Liver (tissue), 9 donors: ENCODE results near the gene TGFB1I1. TPM values are rescaled to one million over a fixed set of nuclear protein-coding genes. Genes with fewer than 3 reads are reported as not detected.
A peak's percentile ranks its signal among the peaks of the same experiment; 100 is the strongest.

Experiments used
- DNase-seq: peaks from one replicate; pipeline ENCODE4 v3.0.0-alpha.2; 2017; ENCODE audit warnings: low spot score
- H3K27ac ChIP-seq, 2 donors: one replicate each; pipeline ENCODE4 v1.7.0; 2013; ENCODE audit warnings: inconsistent platforms in 2 of 2, low read length in 2 of 2, control low read depth in 1 of 2, low read depth in 1 of 2, mild to moderate bottlenecking in 1 of 2
- H3K27me3 ChIP-seq, 4 donors: one replicate each; pipeline versions ENCODE4 v1.6.1 to v1.7.0; 2013; ENCODE audit warnings: low read length in 3 of 4, inconsistent platforms in 1 of 4, mild to moderate bottlenecking in 1 of 4, moderate library complexity in 1 of 4; ENCODE audit not compliant: control insufficient read depth in 4 of 4, insufficient read depth in 4 of 4
- H3K36me3 ChIP-seq, 4 donors: one replicate each; pipeline versions ENCODE4 v1.6.1 to v1.7.0; 2013; ENCODE audit warnings: low read length in 3 of 4, mild to moderate bottlenecking in 3 of 4, low read depth in 1 of 4, moderate library complexity in 1 of 4; ENCODE audit not compliant: control insufficient read depth in 4 of 4, insufficient read depth in 3 of 4
- H3K4me1 ChIP-seq, 4 donors: one replicate each; pipeline versions ENCODE4 v1.6.1 to v1.7.0; 2013; ENCODE audit warnings: low read length in 3 of 4, mild to moderate bottlenecking in 3 of 4, moderate library complexity in 1 of 4; ENCODE audit not compliant: control insufficient read depth in 4 of 4, insufficient read depth in 4 of 4
- H3K4me3 ChIP-seq, 3 donors: one replicate each; pipeline versions ENCODE4 v1.6.1 to v1.7.0; 2013; ENCODE audit warnings: low read length in 3 of 3, control low read depth in 1 of 3, low read depth in 1 of 3, mild to moderate bottlenecking in 1 of 3
- H3K9ac ChIP-seq, 2 donors: one replicate each; pipeline ENCODE4 v1.7.0; 2013; ENCODE audit warnings: low read length in 2 of 2, mild to moderate bottlenecking in 2 of 2, moderate library complexity in 2 of 2, control low read depth in 1 of 2, low read depth in 1 of 2
- H3K9me3 ChIP-seq, 4 donors: one replicate each; pipeline versions ENCODE4 v1.6.1 to v1.7.0; 2013; ENCODE audit warnings: low read length in 3 of 4; ENCODE audit not compliant: control insufficient read depth in 4 of 4
- FOXA1 ChIP-seq: IDR thresholded peaks from 2 replicates; pipeline ENCODE4 v1.6.1; 2016; ENCODE audit warnings: antibody characterized with exemption
- GABPA ChIP-seq, 2 donors: IDR thresholded peaks in 1 of 2; conservative IDR thresholded peaks in 1 of 2; 2 replicates each; pipeline ENCODE4 v1.6.1; 2016; ENCODE audit warnings: antibody characterized with exemption in 2 of 2, mild to moderate bottlenecking in 1 of 2, moderate library complexity in 1 of 2
- HNF4A ChIP-seq, 2 donors: conservative IDR thresholded peaks; 2 replicates each; pipeline ENCODE4 v1.6.1; 2016; ENCODE audit warnings: antibody characterized with exemption in 2 of 2, mild to moderate bottlenecking in 2 of 2
- HNF4G ChIP-seq: IDR thresholded peaks from 2 replicates; pipeline ENCODE4 v1.6.1; 2016; ENCODE audit warnings: antibody characterized with exemption
- NR2F2 ChIP-seq: IDR thresholded peaks from 2 replicates; pipeline ENCODE4 v1.6.1; 2016; ENCODE audit warnings: antibody characterized with exemption
- RAD21 ChIP-seq, 2 donors: IDR thresholded peaks; 2 replicates each; pipeline ENCODE4 v1.6.1; 2016; ENCODE audit warnings: antibody characterized with exemption in 2 of 2, mild to moderate bottlenecking in 2 of 2
- REST ChIP-seq: IDR thresholded peaks from 2 replicates; pipeline ENCODE4 v1.6.1; 2016; ENCODE audit warnings: antibody characterized with exemption, mild to moderate bottlenecking
- SP1 ChIP-seq: IDR thresholded peaks from 2 replicates; pipeline ENCODE4 v1.6.1; 2018; ENCODE audit warnings: antibody characterized with exemption, mild to moderate bottlenecking
- ZBTB33 ChIP-seq: IDR thresholded peaks from 2 replicates; pipeline ENCODE4 v1.6.1; 2016; ENCODE audit warnings: antibody characterized with exemption
- WGBS: extraction: QIAGEN DNeasy Blood & Tissue Kit; methylation state at CpG from one replicate; pipeline ENCODE4 v1.1.7; 2013; 5-methylcytosine and 5-hydroxymethylcytosine counted together
- polyA plus RNA-seq, 2 donors: library from polyadenylated mRNA; stranded (reverse) in 1 of 2; unstranded in 1 of 2; fragments of 200-250 nt in 1 of 2; fragments of >200 nt in 1 of 2; fragmentation: Nextera tagmentation in 1 of 2; extraction: Ambion mirVana in 1 of 2; gene quantifications; one replicate each; pipeline versions ENCODE4 v1.2.1 to v1.2.3, GENCODE V29; 2013 to 2015
- total RNA-seq, 2 donors: library from RNA; depleted of rRNA; stranded (reverse); fragments of >200 nt; gene quantifications; one replicate each; pipeline ENCODE4 v1.2.3, GENCODE V29; 2014
- TF ChIP-seq, protein P1 (sequence below): IDR thresholded peaks from 2 replicates; pipeline ENCODE4 v1.6.1; 2016; ENCODE audit warnings: antibody characterized with exemption
- TF ChIP-seq, protein P2 (sequence below): fragments of 150-350 bp; IDR thresholded peaks from 2 replicates; pipeline ENCODE4 v1.5.1; 2017; ENCODE audit warnings: improper control_type of control experiment, low read depth, low read length; ENCODE audit not compliant: missing input control
- TF ChIP-seq, protein P3 (sequence below): IDR thresholded peaks from 2 replicates; pipeline ENCODE4 v1.6.1; 2016; ENCODE audit warnings: antibody characterized with exemption
- donor health status: healthy.
- donor health status: healthy.
- donor health status: healthy.
- donor health status: healthy.
- donor health status: healthy.

Gene TGFB1I1
- total and polyA plus RNA-seq, 4 donors, result 4.2 to 8.3 (median 5.8) TPM

- Histone ChIP-seq H3K4me3 (peak overlapping the region in 1 of 3 donors; percentile 57), H3K27me3 (no peaks in the 10 kb centered on the region), H3K36me3 (peaks cover 0 to 10% (median 1%) of the 10 kb centered on the region in 4 donors), H3K9ac (peak overlapping the region in 1 of 2 donors; percentile 47), H3K4me1 (peaks cover 5 to 18% (median 12%) of the 10 kb centered on the region in 4 donors), H3K27ac (peak overlapping the region; percentile 46 to 55), H3K9me3 (no peaks in the 10 kb centered on the region)
- TF ChIP-seq HNF4G, result no peak
- no peak for TF ChIP-seq NR2F2
- WGBS, result 58% methylated on average over 15 of the region's 15 CpGs
- DNase-seq, result no peak
Observed at GRCh38 chr16:31471241-31471874, 594 bp upstream of the TGFB1I1 start.

GRCh38 chr16:31472709-31473203, 804 bp downstream of the TGFB1I1 start:
- TF ChIP-seq RAD21 (IDR thresholded peaks at IDR 0.05), result peak; percentile 71 to 77
- no peak for TF ChIP-seq GABPA (IDR thresholded peaks at IDR 0.05 in 1 of 2, conservative IDR thresholded peaks at IDR 0.05 in 1 of 2)
- no peak for TF ChIP-seq HNF4G
- TF ChIP-seq, protein P1, sequence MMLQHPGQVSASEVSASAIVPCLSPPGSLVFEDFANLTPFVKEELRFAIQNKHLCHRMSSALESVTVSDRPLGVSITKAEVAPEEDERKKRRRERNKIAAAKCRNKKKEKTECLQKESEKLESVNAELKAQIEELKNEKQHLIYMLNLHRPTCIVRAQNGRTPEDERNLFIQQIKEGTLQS, result no peak
- TF ChIP-seq ZBTB33, result no peak
- TF ChIP-seq REST, result no peak
- no peak for TF ChIP-seq FOXA1
- TF ChIP-seq, protein P2, sequence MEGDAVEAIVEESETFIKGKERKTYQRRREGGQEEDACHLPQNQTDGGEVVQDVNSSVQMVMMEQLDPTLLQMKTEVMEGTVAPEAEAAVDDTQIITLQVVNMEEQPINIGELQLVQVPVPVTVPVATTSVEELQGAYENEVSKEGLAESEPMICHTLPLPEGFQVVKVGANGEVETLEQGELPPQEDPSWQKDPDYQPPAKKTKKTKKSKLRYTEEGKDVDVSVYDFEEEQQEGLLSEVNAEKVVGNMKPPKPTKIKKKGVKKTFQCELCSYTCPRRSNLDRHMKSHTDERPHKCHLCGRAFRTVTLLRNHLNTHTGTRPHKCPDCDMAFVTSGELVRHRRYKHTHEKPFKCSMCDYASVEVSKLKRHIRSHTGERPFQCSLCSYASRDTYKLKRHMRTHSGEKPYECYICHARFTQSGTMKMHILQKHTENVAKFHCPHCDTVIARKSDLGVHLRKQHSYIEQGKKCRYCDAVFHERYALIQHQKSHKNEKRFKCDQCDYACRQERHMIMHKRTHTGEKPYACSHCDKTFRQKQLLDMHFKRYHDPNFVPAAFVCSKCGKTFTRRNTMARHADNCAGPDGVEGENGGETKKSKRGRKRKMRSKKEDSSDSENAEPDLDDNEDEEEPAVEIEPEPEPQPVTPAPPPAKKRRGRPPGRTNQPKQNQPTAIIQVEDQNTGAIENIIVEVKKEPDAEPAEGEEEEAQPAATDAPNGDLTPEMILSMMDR, result peak; percentile 68
- peak; percentile 52 for TF ChIP-seq SP1
- TF ChIP-seq HNF4A (conservative IDR thresholded peaks at IDR 0.05), result no peak
- TF ChIP-seq, protein P3, sequence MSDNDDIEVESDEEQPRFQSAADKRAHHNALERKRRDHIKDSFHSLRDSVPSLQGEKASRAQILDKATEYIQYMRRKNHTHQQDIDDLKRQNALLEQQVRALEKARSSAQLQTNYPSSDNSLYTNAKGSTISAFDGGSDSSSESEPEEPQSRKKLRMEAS, result no peak
- no peaks in the 10 kb centered on the region for H3K9me3 ChIP-seq
- H3K27ac ChIP-seq, result peak overlapping the region; percentile 61 to 82
- H3K4me3 ChIP-seq, result peak overlapping the region in 2 of 3 donors; percentile 17 to 57
- H3K4me1 ChIP-seq, result peaks cover 5 to 29% (median 18%) of the 10 kb centered on the region in 4 donors
- 35% methylated on average over 20 of the region's 20 CpGs for WGBS
- peak; percentile 92 for DNase-seq
- no peaks in the 10 kb centered on the region for H3K27me3 ChIP-seq
- no peak overlapping the region for H3K9ac ChIP-seq
- H3K36me3 ChIP-seq, result no peaks in the 10 kb centered on the region
